Measurements from ENCODE around the gene RBM20.

The RBM20 gene

GRCh38 chr10:110721406-110722038 is 77.4 kb downstream of the RBM20 start:
- TF ChIP-seq CTCF (IDR thresholded peaks at IDR 0.05; ENCODE audit: insufficient read depth, low read length) (no peak), POLR2AphosphoS5 (IDR thresholded peaks at IDR 0.05; ENCODE audit: low read depth) (no peak), GABPA (IDR thresholded peaks at IDR 0.05; ENCODE audit: low read depth) (no peak), SPI1 (IDR thresholded peaks at IDR 0.05; ENCODE audit: borderline replicate concordance, low read depth) (no peak), REST (IDR thresholded peaks at IDR 0.05; ENCODE audit: insufficient replicate concordance, low read depth) (no peak)
- Histone ChIP-seq H3K27ac (replicated peaks) (no peak overlapping the region), H3K4me3 (replicated peaks; ENCODE audit: insufficient read depth, low read length) (no peak overlapping the region), H3K27me3 (ENCODE audit: insufficient read depth, poor library complexity, severe bottlenecking) (no peaks in the 10 kb centered on the region)
- DNase-seq (ENCODE audit: low read depth in 1 of 2, low spot score in 1 of 2), result no peak

- no peak for DNase-seq (ENCODE audit: low read depth in 1 of 2, low spot score in 1 of 2)
- Histone ChIP-seq H3K27me3 (ENCODE audit: insufficient read depth, poor library complexity, severe bottlenecking) (no peaks in the 10 kb centered on the region), H3K4me3 (replicated peaks; ENCODE audit: insufficient read depth, low read length) (no peak overlapping the region), H3K27ac (replicated peaks) (no peak overlapping the region)
- TF ChIP-seq POLR2AphosphoS5 (IDR thresholded peaks at IDR 0.05; ENCODE audit: low read depth) (no peak), CTCF (IDR thresholded peaks at IDR 0.05; ENCODE audit: insufficient read depth, low read length) (no peak), SPI1 (IDR thresholded peaks at IDR 0.05; ENCODE audit: borderline replicate concordance, low read depth) (no peak), REST (IDR thresholded peaks at IDR 0.05; ENCODE audit: insufficient replicate concordance, low read depth) (no peak), GABPA (IDR thresholded peaks at IDR 0.05; ENCODE audit: low read depth) (no peak)
Observed at GRCh38 chr10:110723224-110723891, 79.2 kb downstream of the RBM20 start.

GRCh38 chr10:110724116-110724921 is 80.2 kb downstream of the RBM20 start:
- Histone ChIP-seq H3K27me3 (ENCODE audit: insufficient read depth, poor library complexity, severe bottlenecking) (no peaks in the 10 kb centered on the region), H3K4me3 (replicated peaks; ENCODE audit: insufficient read depth, low read length) (no peak overlapping the region), H3K27ac (replicated peaks) (no peak overlapping the region)
- TF ChIP-seq POLR2AphosphoS5 (IDR thresholded peaks at IDR 0.05; ENCODE audit: low read depth) (no peak), CTCF (IDR thresholded peaks at IDR 0.05; ENCODE audit: insufficient read depth, low read length) (no peak), SPI1 (IDR thresholded peaks at IDR 0.05; ENCODE audit: borderline replicate concordance, low read depth) (no peak), GABPA (IDR thresholded peaks at IDR 0.05; ENCODE audit: low read depth) (no peak), REST (IDR thresholded peaks at IDR 0.05; ENCODE audit: insufficient replicate concordance, low read depth) (no peak)
- no peak for DNase-seq (ENCODE audit: low read depth in 1 of 2, low spot score in 1 of 2)
